ENCODE data around the gene PRCD. TPM values are rescaled to one million over a fixed set of nuclear protein-coding genes. Genes with fewer than 3 reads are reported as not detected.

The PRCD gene
- total RNA-seq, 1 experiment from 2014 or later, result not detected

DNA sequence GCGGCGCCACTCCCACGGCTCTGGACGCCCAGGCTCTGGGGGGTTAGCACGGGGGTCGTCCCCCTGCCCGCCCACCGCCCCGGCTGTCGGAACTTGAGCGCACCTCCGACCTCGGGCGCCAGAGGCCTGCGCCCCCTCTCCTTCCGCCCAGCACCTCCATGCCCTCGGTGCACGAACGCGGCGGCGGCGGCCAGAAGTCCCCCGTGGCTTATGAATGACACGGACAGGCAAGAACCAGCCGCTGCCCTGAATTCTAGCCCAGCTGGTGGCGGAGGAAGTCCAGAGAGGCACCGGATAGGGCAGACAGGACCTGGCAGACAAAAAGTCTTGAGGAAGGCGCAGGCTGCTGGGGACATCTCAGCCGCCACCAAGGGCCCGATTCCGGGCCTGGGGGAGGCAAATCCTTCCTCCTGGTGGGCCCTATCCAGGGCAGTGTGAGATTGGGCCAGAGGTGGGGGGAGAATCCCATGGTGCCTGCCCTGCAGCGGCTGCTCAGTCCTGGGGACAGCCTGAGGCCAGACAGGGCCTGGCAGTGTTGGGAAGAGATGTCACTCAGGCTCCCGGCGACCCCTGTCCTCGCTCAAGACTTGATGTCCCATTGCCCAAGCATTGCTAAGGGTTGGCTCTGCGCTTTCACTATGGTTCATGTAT, 1.4 kb upstream of the PRCD start:
- no peak for DNase-seq (ENCODE audit: extremely low read depth, low read depth)

DNA sequence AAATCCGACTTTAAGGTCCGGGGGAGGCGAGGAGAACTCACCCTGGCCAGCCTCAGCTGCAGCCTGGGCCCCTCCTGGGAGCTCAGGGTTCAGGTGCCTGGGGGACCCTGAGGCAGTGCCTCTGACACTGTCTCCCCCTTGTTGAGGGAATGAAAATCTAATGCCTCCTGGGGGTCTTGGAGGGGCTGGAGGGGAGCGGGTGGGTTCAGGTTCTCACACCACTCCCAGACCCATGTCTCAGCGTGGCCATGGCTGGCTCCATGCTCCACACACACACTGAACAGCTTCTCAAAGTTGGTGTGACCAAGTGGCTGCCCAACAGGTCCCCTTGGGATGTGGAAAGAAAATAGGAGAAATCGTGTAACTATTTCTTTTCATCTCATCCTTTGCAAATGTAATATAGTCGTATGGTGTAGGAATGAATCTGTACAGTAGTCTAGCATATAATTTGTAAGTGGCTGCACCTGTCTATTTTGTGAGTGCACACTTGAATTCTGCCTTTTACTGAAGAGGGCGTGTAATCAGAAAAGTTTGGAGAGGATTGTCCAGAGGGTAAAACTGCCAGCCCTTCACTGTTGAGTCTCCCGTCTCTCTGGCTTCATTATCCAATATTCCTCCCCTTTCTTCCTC, 788 bp upstream of the PRCD start:
- DNase-seq (ENCODE audit: extremely low read depth, low read depth), result no peak

GRCh38 chr17:76540381-76541300, 797 bp downstream of the PRCD start:
- DNase-seq (ENCODE audit: extremely low read depth, low read depth), result peak; percentile 94

DNA sequence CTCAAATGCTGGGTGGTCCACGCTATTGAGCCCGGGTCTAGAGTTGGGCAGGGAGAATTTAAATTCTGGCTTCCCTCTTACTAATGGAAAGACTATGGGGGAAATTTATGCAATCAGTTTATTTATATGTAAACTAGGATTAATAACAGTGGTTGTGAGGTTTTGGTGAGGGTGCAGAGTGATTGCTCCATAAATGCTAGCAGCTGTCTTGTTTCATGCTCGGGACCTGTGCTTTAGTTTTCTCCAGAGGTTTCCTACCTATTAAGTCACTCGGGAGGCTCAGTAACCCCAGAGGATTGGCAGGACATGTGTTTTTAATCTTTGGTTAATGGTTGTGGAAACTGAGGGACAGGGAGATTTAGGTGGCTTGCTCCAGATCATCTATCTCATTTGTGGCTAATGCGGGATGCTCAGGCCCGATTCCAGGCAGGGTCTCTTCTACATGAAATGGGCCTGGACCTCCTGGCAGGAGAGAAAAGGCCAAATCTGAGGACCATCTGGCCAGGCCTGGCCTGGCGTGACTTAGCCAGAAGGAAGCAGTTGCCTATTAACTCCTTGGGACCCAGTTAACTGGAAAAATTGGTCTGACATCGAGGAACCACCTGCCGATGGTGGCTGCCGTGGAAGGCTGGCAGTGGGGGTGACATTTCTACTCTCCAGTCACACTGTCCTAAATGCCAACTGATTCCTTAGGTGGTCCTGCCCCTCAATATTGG, 2.1 kb downstream of the PRCD start:
- no peak for DNase-seq (ENCODE audit: extremely low read depth, low read depth)

- DNase-seq (ENCODE audit: extremely low read depth, low read depth), result no peak
These were observed 2.7 kb downstream of the PRCD start for GRCh38 chr17:76542566-76542971.

DNA sequence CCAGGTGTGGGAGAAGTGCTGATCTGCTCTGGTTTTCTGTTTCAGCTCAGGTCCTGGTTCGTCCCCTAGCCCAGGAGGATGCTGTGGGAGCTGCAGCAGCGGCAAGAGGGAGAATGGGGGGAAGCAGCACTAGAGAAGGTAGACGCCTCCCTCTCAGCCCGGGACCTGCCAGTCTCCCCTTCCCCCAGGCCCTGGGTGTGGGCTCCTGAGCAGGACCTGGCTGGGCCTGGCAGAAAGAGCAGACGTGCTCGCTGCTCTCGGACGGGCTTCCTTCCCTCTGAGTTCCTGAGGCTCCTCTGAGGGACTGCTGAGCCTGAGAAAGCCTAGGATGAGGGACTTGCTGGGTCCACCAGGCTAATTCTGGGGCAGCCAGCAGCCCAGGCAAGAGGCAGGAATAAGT, 3.1 kb downstream of the PRCD start:
- no peak for DNase-seq (ENCODE audit: extremely low read depth, low read depth)

DNA sequence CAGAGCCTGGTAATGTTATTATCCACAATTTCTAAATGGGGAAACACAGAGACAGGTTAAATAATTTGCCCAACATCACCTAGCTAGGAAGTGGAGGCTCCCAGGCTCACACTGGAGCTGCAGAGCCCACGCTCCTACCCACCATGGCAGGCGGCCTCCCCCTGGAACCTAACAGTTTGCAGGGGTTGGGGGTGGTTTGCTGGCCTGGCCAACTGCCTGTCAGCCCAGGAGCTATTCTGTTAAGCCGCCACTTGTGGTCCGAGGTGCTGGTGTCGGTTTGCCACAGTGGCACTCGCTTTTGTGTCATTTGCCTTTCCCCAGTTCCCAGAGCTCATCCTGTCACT, 3.6 kb downstream of the PRCD start:
- DNase-seq (ENCODE audit: extremely low read depth, low read depth), result no peak

DNA sequence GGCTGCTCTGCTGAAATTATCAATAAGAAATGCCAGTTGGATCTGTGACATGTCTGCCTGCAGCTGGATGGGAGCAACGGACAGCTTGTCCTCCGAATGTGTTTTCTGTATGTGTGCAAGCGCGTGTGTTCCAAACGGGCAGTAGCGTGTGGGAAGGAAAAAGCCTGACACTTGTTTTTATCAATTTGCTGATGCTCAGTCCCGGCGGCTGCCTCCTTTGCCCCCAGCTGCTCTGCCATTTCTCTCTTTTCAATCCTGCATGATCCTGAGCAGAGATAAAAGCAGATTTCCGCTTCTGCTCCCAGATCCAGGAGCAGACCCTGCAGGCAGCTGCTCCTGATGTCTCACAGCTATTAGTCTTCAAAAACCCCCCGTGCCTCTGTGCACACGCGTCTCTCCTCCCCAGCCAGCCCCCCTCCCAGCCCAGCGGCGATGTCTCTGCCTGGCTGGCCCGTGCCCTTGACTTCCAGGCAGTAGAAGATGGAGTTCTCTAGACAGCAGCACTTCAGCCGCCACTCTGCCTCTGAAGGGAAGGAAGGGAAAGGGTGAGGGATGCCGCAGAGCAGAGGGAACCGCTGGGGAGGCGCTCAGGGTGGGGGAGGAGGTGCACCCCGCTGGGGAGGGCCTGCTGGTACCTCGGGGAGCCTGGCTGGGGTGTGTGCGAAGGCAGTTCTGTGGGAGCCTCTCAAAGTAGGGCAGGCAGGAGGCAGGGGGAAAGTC, 4.1 kb downstream of the PRCD start:
- DNase-seq (ENCODE audit: extremely low read depth, low read depth), result no peak

DNA sequence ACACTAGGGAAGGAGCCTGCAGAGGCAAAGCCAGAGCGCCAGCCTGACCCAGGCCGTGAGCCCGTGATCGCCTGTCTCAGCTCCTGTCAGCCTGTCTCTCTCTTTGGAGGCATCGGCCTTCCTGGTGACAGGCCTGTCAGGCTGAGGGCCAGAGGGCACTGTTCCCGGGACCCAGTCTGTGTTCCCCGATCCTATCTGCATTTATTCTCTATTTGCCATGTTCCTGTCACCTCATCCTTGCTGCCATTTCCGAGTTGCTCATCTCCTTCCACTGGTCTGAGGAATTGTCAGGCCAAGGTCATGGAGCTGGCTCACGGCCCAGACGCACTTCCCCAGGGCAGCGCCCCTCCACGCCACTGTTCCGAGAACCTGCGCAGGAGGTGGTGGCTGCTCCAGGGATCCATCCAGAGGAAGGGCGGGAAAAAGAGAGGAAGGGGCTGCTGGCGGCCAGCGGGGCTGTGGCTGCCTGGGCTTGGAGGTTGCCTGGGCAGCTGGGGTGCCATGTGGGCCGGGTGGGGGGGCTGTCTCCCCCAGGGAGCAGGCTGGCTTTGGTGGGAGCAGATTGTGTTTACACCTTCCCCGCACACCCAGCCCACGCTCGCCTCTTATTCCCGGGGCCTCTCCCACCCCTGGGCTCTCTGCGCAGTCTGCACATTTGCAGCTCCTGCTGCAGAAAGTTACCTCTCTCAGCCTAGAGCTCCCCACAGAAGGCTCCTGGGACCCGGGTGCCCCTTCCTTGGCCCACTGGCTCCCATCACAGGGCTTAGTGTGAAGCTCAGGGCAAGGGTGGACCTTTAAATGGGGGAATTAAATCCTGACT, 4.9 kb downstream of the PRCD start:
- no peak for DNase-seq (ENCODE audit: extremely low read depth, low read depth)

GRCh38 chr17:76545918-76546555, 6.2 kb downstream of the PRCD start:
- DNase-seq (ENCODE audit: extremely low read depth, low read depth), result no peak

DNA sequence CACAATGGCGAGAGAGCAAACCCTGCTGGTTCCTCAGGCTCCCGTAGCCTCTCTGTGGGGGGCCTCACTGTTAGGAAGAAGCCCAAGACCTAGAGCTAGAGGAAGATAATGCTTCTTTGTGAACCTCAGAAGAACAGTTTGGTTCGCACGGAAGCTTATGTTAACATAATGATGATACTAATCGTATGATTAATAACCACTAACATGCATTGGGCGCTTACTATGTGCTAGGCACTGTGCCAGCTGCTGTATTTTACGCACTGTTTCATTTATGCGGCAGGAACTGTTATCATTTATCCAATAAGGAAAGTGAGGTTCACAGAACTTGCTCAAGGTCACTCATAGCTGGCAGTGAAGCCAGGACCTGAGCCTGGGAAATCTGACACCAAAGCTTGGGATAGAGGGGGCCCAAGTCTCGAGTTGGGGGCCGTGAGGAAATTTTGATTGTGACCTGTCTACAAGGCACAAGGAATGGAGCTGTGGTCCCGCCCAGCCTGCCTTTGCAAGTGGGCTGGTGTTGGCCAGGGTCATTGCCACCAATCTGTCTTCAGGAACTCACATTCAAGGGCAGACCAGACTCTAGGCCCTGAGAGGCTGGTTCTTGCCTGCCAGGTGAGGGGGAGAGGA, 6.8 kb downstream of the PRCD start:
- DNase-seq (ENCODE audit: extremely low read depth, low read depth), result no peak

DNA sequence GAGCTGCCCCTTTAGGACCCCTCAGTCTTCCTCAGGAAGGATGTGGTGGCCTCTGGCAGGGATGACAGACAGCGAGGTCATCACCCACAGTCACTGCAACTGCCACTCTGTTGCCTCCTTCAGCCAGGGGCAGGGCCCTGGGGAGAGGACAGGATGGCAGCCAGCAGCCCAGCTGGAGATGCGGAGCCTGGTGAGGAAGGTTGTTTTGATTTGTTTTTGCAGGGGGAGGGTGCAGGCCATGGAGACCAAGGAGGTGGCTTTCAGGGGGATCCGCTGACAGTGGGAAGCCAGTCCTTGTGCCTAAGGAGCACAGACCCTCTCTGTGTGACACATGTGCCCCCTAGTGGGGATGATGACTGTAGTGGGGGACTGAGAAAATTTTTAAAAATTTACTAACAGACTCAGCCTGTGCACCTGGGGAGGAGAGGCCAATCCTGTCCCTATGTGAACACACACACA, 7.4 kb downstream of the PRCD start:
- no peak for DNase-seq (ENCODE audit: extremely low read depth, low read depth)

- DNase-seq (ENCODE audit: extremely low read depth, low read depth), result no peak
These were observed 7.9 kb downstream of the PRCD start for GRCh38 chr17:76547642-76548202.

- no peak for DNase-seq (ENCODE audit: extremely low read depth, low read depth)
These were observed 8.8 kb downstream of the PRCD start for GRCh38 chr17:76548378-76549214.

GRCh38 chr17:76549215-76549518, 9.3 kb downstream of the PRCD start:
- DNase-seq (ENCODE audit: extremely low read depth, low read depth), result no peak

- no peak for DNase-seq (ENCODE audit: extremely low read depth, low read depth)
These were observed 9.7 kb downstream of the PRCD start for GRCh38 chr17:76549539-76549938.

All from NCI-H460 (cell line).